ENCODE measurements around the gene FOXE1. TPM values are rescaled to one million over a fixed set of nuclear protein-coding genes. Genes with fewer than 3 reads are reported as not detected.

The FOXE1 gene
- total and polyA plus RNA-seq, 2 of the 4 experiments (the other 2 are of a cell fraction): under 0.01 to 0.22 TPM

DNA sequence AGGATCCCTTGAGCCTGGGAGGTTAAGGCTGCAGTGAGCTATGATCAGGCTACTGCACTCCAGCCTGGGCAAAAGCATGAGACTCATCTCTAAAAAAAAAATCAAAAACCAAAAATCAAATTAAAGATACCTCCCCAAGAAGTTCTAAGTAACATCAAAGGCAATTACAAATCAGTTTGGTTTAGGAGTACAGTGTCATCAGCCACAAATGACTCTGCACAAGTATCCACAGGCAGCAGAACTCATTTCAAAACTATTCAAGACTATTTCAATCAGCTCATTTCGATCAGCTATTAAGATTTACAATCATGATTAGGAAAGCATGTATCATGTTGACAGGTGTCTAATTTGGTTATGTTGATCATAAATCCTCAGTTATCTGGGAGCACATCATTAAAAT, 50.2 kb downstream of the FOXE1 start:
- no peak overlapping the region for H3K18ac ChIP-seq (ENCODE audit: low read depth, low read length)

More for the DNA sequence above, 50.2 kb downstream of the FOXE1 start:
- dilution Hi-C loops (cut with HindIII; ENCODE audit: low sequenced_read_pairs, unreplicated experiment) (no loop called here), in situ Hi-C loops (cut with MboI; ENCODE audit: low sequenced_read_pairs) (loop anchor here (5.0 kb wide), 1 partner anchor 191 kb away; no protein-coding TSS in a partner anchor), intact Hi-C loops (cut with micrococcal nuclease) (no loop called here)
- ChIA-PET CTCF (no interaction called here), POLR2A (ENCODE audit: unreplicated experiment) (interaction anchor here (0.6 kb wide), 1 partner anchor 352 kb away, joined by 3 read pairs; the partner anchor contains the start of gene TBC1D2)
- BruUV-seq (replicated peaks): no TSS peak
- Histone ChIP-seq H2BK15ac (ENCODE audit: low read depth, low read length) (no peak overlapping the region), H3K9ac (ENCODE audit: low read depth, low read length) (no peak overlapping the region), H2BK120ac (ENCODE audit: low read depth, low read length) (no peak overlapping the region), H3K14ac (replicated peaks; ENCODE audit: low read depth, low read length) (no peak overlapping the region), H3K36me3 (ENCODE audit: control insufficient read depth, insufficient read depth, low read length) (peaks cover 7% of the 10 kb centered on the region; the same call in 1 of the 2 replicates), H2BK5ac (ENCODE audit: low read depth, low read length, poor library complexity, severe bottlenecking) (no peak overlapping the region), H3K23ac (ENCODE audit: low read depth, low read length) (no peak overlapping the region), H2AK5ac (ENCODE audit: low read depth, low read length) (no peak overlapping the region), H3K27me3 (ENCODE audit: control insufficient read depth, insufficient read depth, low read length) (no peaks in the 10 kb centered on the region), H3K56ac (ENCODE audit: extremely low read depth, insufficient read depth, low read length) (no peak overlapping the region), H3K9me1 (ENCODE audit: insufficient read depth, low read length) (peaks cover 5% of the 10 kb centered on the region; the same call in 1 of the 2 replicates), H3K27ac (ENCODE audit: insufficient read depth, low read length) (no peak overlapping the region), H3K4me3 (ENCODE audit: insufficient read depth, low read depth, low read length) (no peak overlapping the region), H4K8ac (ENCODE audit: low read depth in 2 of 2, low read length in 2 of 2) (no peak overlapping the region), H2AFZ (replicated peaks; ENCODE audit: low read length, poor library complexity) (no peak overlapping the region), H3K4ac (ENCODE audit: low read depth, low read length) (no peak overlapping the region), H3K79me1 (ENCODE audit: low read depth in 1 of 2, low read length in 2 of 2) (peaks cover 14 to 20% of the 10 kb centered on the region in 2 experiments; a peak in 3 of 4 replicates), H3K4me2 (ENCODE audit: low read depth, low read length) (no peak overlapping the region), H4K91ac (ENCODE audit: insufficient read depth, low read depth, low read length) (no peak overlapping the region), H4K20me1 (ENCODE audit: insufficient read depth, low read length) (0 out of 2 replicates have a peak, but pooled peaks cover 3% of the 10 kb centered on the region), H3K9me3 (ENCODE audit: control insufficient read depth, insufficient read depth, low read length) (no peaks in the 10 kb centered on the region), H2BK20ac (ENCODE audit: low read depth, low read length) (no peak overlapping the region), H2AK9ac (replicated peaks; ENCODE audit: low read depth, low read length, poor library complexity) (no peak overlapping the region), H3K4me1 (ENCODE audit: control insufficient read depth, insufficient read depth, low read length) (no peaks in the 10 kb centered on the region), H4K5ac (ENCODE audit: low read depth, low read length) (no peak overlapping the region)
- TF ChIP-seq ELK1 (IDR thresholded peaks at IDR 0.05; ENCODE audit: borderline replicate concordance, low read depth, low read length) (no peak), CEBPB (IDR thresholded peaks at IDR 0.05; ENCODE audit: low read depth, low read length) (no peak)
- no peak for ATAC-seq (ENCODE audit: low read depth)
- no CpG with 5 or more reads among the region's 1 CpG for WGBS, 2 experiments (ENCODE audit: extremely low coverage in 2 of 2, insufficient read length in 1 of 2)
- DNase-seq: no peak
